Cardiac fibroblast (primary cell): ENCODE results near the gene KATNB1.

Experiments used
- DNase-seq, 2 donors: peaks; one replicate each; pipeline versions ENCODE4 v3.0.0 to v3.0.0-alpha.2; 2010; ENCODE audit warnings: low read depth in 2 of 2
- H3K4me3 ChIP-seq, 2 donors: replicated peaks in 1 of 2; 1 replicate in 1 of 2; 2 replicates in 1 of 2; pipeline ENCODE4 v1.5.1; 2011; ENCODE audit warnings: low read depth in 2 of 2, low read length in 2 of 2, mild to moderate bottlenecking in 2 of 2, moderate library complexity in 1 of 2
- TF ChIP-seq, protein P1 (sequence below): IDR thresholded peaks from one replicate; pipeline ENCODE4 v1.5.1; 2011; ENCODE audit warnings: low read depth, mild to moderate bottlenecking, low read length, inconsistent platforms

Gene KATNB1

DNA sequence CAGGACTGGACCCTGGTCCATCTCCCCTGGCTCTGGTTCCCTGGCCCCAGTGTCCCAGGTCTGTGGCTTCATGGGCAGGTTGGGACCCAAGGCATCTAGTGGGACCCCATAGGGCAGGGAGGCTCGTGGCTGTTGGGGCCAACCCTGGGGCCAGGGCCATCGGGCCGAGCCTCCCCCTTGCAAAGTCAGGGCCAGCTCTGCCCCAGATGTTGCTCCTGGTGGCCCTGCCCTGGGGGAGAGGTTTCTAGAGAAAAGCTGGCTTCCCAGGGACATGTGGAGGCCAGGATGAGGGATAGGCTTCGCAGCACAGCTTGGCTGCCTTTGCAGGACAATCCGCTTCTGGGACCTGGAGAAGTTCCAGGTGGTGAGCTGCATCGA is 16.6 kb downstream of the KATNB1 start:
- no peak for DNase-seq
- H3K4me3 ChIP-seq: no peak overlapping the region
- TF ChIP-seq, protein P1, sequence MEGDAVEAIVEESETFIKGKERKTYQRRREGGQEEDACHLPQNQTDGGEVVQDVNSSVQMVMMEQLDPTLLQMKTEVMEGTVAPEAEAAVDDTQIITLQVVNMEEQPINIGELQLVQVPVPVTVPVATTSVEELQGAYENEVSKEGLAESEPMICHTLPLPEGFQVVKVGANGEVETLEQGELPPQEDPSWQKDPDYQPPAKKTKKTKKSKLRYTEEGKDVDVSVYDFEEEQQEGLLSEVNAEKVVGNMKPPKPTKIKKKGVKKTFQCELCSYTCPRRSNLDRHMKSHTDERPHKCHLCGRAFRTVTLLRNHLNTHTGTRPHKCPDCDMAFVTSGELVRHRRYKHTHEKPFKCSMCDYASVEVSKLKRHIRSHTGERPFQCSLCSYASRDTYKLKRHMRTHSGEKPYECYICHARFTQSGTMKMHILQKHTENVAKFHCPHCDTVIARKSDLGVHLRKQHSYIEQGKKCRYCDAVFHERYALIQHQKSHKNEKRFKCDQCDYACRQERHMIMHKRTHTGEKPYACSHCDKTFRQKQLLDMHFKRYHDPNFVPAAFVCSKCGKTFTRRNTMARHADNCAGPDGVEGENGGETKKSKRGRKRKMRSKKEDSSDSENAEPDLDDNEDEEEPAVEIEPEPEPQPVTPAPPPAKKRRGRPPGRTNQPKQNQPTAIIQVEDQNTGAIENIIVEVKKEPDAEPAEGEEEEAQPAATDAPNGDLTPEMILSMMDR: no peak

DNA sequence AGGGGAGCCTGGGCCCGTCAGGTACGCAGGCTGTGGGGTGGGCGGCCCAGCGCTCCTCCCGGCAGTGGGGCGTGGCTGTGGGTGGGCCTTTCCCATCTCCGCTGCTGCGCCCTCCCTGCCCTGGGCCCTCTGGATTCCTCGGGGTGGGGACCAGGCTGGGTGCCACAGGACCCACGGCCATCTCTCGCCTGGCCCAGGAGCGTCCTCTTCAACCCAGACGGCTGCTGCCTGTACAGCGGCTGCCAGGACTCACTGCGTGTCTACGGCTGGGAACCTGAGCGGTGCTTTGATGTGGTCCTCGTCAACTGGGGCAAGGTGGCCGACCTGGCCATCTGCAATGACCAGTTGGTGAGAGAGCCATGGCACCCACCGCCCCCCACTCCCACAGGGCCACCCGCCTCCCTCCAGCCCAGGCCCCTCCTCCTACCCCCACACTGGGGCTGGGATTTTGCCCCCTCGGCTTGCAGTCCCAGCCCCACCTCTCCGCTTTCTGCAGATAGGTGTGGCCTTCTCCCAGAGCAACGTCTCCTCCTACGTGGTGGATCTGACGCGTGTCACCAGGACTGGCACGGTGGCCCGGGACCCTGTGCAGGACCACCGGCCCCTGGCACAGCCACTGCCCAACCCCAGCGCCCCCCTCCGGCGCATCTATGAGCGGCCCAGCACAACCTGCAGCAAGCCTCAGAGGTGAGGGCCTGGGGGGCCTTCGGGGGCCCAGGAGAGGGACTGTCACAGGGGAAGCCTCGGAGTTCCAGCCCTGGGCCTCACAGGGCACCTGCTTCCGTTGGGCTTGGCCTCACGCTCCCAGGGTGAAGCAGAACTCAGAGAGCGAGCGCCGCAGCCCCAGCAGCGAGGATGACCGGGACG is 17.2 kb downstream of the KATNB1 start:
- H3K4me3 ChIP-seq: no peak overlapping the region
- TF ChIP-seq, protein P1: no peak
- DNase-seq: no peak

DNA sequence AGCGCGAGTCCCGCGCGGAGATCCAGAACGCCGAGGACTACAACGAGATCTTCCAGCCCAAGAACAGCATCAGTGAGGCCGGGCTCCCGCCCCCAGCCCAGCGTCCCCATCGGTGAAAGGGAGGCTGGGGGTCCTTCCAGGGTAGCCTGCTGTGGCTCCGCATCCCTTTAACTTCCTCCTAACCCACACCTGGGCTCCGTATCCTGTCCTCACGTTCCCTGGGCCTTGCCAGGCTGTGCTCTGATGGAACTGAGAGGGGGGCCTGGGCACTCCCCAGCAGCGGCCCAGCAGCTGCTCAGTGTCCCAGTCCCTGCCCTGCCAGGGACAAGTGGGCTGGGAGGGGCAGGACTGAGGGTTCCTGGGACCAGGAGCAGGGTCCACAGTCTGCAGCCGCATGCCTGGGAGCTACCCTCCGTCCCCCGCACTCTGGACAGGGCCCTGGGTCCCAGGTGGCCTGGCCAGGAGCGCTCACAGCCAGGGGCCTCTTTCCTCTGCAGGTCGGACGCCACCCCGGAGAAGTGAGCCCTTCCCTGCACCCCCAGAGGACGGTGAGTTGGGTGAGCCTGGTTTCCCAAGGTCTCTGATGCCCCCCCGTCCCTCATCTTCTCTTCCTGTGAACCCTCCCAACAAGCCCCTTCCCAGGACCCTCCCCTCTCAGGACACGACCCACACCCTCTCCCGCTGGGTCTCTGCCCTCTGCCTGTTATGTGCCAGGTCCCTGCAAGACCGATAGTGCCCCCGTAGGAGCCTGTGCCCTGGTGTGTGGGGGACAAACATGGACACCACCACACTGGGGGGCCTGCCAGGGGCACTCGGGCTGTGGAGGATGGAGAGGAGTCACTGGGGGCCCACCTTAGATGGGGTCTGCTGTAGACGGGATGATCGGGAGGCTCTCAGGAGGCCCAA is 18.1 kb downstream of the KATNB1 start:
- TF ChIP-seq, protein P1: no peak
- no peak for DNase-seq
- no peak overlapping the region for H3K4me3 ChIP-seq

DNA sequence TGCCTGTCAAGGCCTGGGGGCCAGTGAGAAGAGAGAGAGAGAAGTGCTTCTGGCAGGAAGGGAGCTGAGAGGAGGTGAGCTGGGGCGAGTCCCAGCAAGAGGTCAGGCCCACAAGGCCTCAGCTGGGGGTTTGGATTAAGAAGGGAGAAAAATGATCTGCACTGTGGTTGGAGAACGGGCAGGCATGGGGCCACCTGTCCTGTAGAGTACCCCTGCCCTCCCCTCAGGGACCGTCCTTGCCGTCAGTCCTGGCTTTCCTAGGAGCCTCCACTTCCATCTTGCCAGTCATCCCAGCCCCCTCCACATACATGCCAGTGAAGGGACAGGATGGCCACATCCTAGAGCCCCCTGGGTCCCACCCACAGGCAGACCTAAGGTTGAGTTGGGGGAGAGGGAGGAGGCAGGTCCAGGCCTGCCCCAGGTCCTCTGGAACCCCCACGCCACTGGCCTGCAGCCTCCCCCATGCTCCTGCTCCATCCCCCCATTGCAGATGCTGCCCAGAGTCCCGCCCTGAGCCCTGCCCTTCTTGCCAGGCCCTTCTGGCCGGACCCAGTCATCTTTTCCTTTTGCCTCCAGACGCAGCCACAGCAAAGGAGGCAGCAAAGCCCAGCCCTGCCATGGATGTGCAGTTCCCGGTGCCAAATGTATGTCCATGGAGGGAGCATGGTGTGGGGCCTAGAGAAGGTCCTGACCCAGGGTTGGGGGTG is 18.9 kb downstream of the KATNB1 start:
- H3K4me3 ChIP-seq: no peak overlapping the region
- TF ChIP-seq, protein P1: no peak
- DNase-seq: no peak

DNA sequence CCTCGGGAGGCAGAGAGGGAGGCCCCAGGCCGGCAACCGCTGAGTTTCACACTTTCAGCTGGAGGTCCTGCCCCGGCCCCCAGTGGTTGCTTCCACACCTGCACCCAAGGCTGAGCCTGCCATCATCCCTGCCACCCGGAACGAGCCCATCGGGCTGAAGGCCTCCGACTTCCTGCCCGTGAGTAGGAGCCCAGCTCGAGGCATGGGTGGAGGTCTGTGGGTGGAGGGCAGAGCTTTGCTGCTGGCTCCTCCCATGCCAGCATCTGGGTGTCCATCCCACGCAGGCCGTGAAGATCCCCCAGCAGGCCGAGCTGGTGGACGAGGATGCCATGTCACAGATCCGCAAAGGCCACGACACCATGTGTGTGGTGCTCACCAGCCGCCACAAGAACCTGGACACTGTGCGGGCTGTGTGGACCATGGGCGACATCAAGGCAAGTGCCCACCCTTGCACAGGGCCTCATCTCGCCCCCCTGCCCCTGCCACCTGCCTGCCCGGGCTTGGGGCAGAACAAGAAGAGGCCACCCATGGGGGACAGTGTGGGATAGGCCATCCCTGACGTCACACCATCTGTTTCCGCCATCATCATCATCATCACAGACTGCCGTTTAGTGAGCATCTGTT is 19.6 kb downstream of the KATNB1 start:
- no peak overlapping the region for H3K4me3 ChIP-seq
- no peak for DNase-seq
- TF ChIP-seq, protein P1: peak; percentile 6
